H9 (cell line): Measurements from ENCODE around the gene SSTR3. TPM values are rescaled to one million over a fixed set of nuclear protein-coding genes. Genes with fewer than 3 reads are reported as not detected.

Experiments
- DNase-seq: peaks from one replicate; pipeline ENCODE4 v3.0.0-alpha.2; 2017
- H2AFZ ChIP-seq: one replicate; pipeline ENCODE4 v1.6.1; 2013; ENCODE audit warnings: mild to moderate bottlenecking, low read length, control low read depth, moderate library complexity
- H2AK5ac ChIP-seq: 2 replicates; pipeline ENCODE4 v1.6.1; 2013; ENCODE audit warnings: low read length, control low read depth, mixed read lengths; ENCODE audit not compliant: insufficient read length
- H2BK120ac ChIP-seq: one replicate; pipeline ENCODE4 v1.6.1; 2013; ENCODE audit warnings: low read depth, mild to moderate bottlenecking, low read length, control low read depth, inconsistent platforms; ENCODE audit not compliant: poor library complexity, severe bottlenecking
- H2BK12ac ChIP-seq: 2 replicates; pipeline ENCODE4 v1.6.1; 2013; ENCODE audit warnings: low read length, control low read depth, mixed read lengths, low read depth; ENCODE audit not compliant: insufficient read length
- H2BK15ac ChIP-seq: 2 replicates; pipeline ENCODE4 v1.6.1; 2013; ENCODE audit warnings: low read depth, low read length, control low read depth
- H2BK20ac ChIP-seq: one replicate; pipeline ENCODE4 v1.6.1; 2013; ENCODE audit warnings: low read depth, mild to moderate bottlenecking, low read length, control low read depth, inconsistent platforms; ENCODE audit not compliant: poor library complexity, severe bottlenecking
- H2BK5ac ChIP-seq: 2 replicates; pipeline ENCODE4 v1.6.1; 2013; ENCODE audit warnings: low read length, control low read depth, mixed read lengths; ENCODE audit not compliant: insufficient read length
- H3K14ac ChIP-seq: 2 replicates; pipeline ENCODE4 v1.6.1; 2013; ENCODE audit warnings: low read length, control low read depth; ENCODE audit not compliant: insufficient read depth
- H3K18ac ChIP-seq: 2 replicates; pipeline ENCODE4 v1.6.1; 2013; ENCODE audit warnings: low read depth, mild to moderate bottlenecking, mixed read lengths, low read length, control low read depth; ENCODE audit not compliant: insufficient read length
- H3K23ac ChIP-seq: 2 replicates; pipeline ENCODE4 v1.6.1; 2013; ENCODE audit warnings: low read length, control low read depth, mixed read lengths, low read depth; ENCODE audit not compliant: insufficient read length
- H3K23me2 ChIP-seq: 2 replicates; pipeline ENCODE4 v1.6.1; 2013; ENCODE audit warnings: low read depth, mild to moderate bottlenecking, mixed read lengths, low read length, control low read depth; ENCODE audit not compliant: insufficient read length, poor library complexity, severe bottlenecking
- H3K27ac ChIP-seq: 2 replicates; pipeline ENCODE4 v1.5.1; 2013; ENCODE audit warnings: low read length, control low read depth, mixed read lengths, low read depth; ENCODE audit not compliant: insufficient read length
- H3K27me3 ChIP-seq: 2 replicates; pipeline ENCODE4 v1.6.1; 2013; ENCODE audit warnings: low read length, control low read depth, inconsistent platforms; ENCODE audit not compliant: insufficient read depth
- H3K4ac ChIP-seq: 2 replicates; pipeline ENCODE4 v1.6.1; 2013; ENCODE audit warnings: low read depth, mild to moderate bottlenecking, control low read depth, inconsistent platforms, low read length, moderate library complexity
- H3K4me1 ChIP-seq: 2 replicates; pipeline ENCODE4 v1.6.1; 2013; ENCODE audit warnings: low read length, control low read depth, inconsistent platforms; ENCODE audit not compliant: insufficient read depth
- H3K4me2 ChIP-seq: 2 replicates; pipeline ENCODE4 v1.6.1; 2013; ENCODE audit warnings: low read length, control low read depth, mixed read lengths; ENCODE audit not compliant: insufficient read length, insufficient read depth
- H3K56ac ChIP-seq: 2 replicates; pipeline ENCODE4 v1.6.1; 2013; ENCODE audit warnings: low read depth, mild to moderate bottlenecking, mixed read lengths, low read length, control low read depth; ENCODE audit not compliant: insufficient read length
- H3K79me1 ChIP-seq: 2 replicates; pipeline ENCODE4 v1.6.1; 2013; ENCODE audit warnings: low read depth, mild to moderate bottlenecking, moderate library complexity, low read length, control low read depth, inconsistent platforms; ENCODE audit not compliant: insufficient read depth, poor library complexity, severe bottlenecking
- H3K79me2 ChIP-seq: 2 replicates; pipeline ENCODE4 v1.6.1; 2013; ENCODE audit warnings: low read length, control low read depth, inconsistent platforms; ENCODE audit not compliant: insufficient read depth
- H3K9ac ChIP-seq: 2 replicates; pipeline ENCODE4 v1.6.1; 2013; ENCODE audit warnings: low read length, control low read depth, mixed read lengths; ENCODE audit not compliant: insufficient read length; ENCODE audit errors: extremely low read depth
- H3K9me3 ChIP-seq: one replicate; pipeline ENCODE4 v1.6.1; 2013; ENCODE audit warnings: low read depth, low read length, inconsistent platforms; ENCODE audit not compliant: control insufficient read depth
- H3T11ph ChIP-seq: one replicate; pipeline ENCODE4 v1.6.1; 2013; ENCODE audit warnings: mild to moderate bottlenecking, low read length, control low read depth, inconsistent platforms
- H4K20me1 ChIP-seq: one replicate; pipeline ENCODE4 v1.6.1; 2013; ENCODE audit not compliant: control insufficient read depth, insufficient read length, insufficient read depth
- H4K5ac ChIP-seq: 2 replicates; pipeline ENCODE4 v1.6.1; 2013; ENCODE audit warnings: low read depth, mild to moderate bottlenecking, mixed read lengths, low read length, control low read depth; ENCODE audit not compliant: insufficient read length
- H4K8ac ChIP-seq: replicated peaks from 2 replicates; pipeline ENCODE4 v1.6.1; 2013; ENCODE audit warnings: low read length, control low read depth, mixed read lengths, low read depth; ENCODE audit not compliant: insufficient read length
- H4K91ac ChIP-seq: 2 replicates; pipeline ENCODE4 v1.6.1; 2013; ENCODE audit warnings: low read depth, mild to moderate bottlenecking, moderate library complexity, mixed read lengths, low read length, control low read depth; ENCODE audit not compliant: insufficient read length
- H3K27ac Mint-ChIP-seq, 3 experiments: 2 replicates in 2 of 3; 3 replicates in 1 of 3; pipeline ENCODE4 v1.8.0; 2020 to 2021; ENCODE audit warnings: mixed read lengths in 3 of 3, mild to moderate bottlenecking in 1 of 3, moderate library complexity in 1 of 3
- H3K27me3 Mint-ChIP-seq: 2 replicates; pipeline ENCODE4 v1.8.0; 2021; ENCODE audit warnings: low read depth, mild to moderate bottlenecking, moderate library complexity, mixed read lengths
- H3K36me3 Mint-ChIP-seq, 3 experiments: 2 replicates in 2 of 3; 3 replicates in 1 of 3; pipeline ENCODE4 v1.8.0; 2020 to 2021; ENCODE audit warnings: low read depth in 3 of 3, mixed read lengths in 3 of 3; ENCODE audit not compliant: insufficient read depth in 1 of 3
- H3K4me1 Mint-ChIP-seq, 2 experiments: 2 replicates each; pipeline ENCODE4 v1.8.0; 2020; ENCODE audit warnings: mixed read lengths in 2 of 2
- H3K4me3 Mint-ChIP-seq, 2 experiments: 2 replicates in 1 of 2; 3 replicates in 1 of 2; pipeline ENCODE4 v1.8.0; 2020 to 2021; ENCODE audit warnings: mild to moderate bottlenecking in 2 of 2, mixed read lengths in 2 of 2, moderate library complexity in 1 of 2
- H3K9me3 Mint-ChIP-seq, 2 experiments: 2 replicates in 1 of 2; 3 replicates in 1 of 2; pipeline ENCODE4 v1.8.0; 2020; ENCODE audit warnings: mild to moderate bottlenecking in 2 of 2, mixed read lengths in 2 of 2, moderate library complexity in 1 of 2
- WGBS: extraction: QIAGEN DNeasy Blood & Tissue Kit; methylation state at CpG from one replicate; pipeline ENCODE4 v1.1.7; 2013; ENCODE audit warnings: missing lambda C conversion rate, low lambda C conversion rate, mixed read lengths; ENCODE audit not compliant: insufficient read length; ENCODE audit errors: extremely low coverage; 5-methylcytosine and 5-hydroxymethylcytosine counted together
- total RNA-seq: library from RNA; stranded (reverse); gene quantifications from 2 replicates; pipeline ENCODE4 v1.2.1, GENCODE V29; 2021
- TF ChIP-seq, protein P1 (sequence below): fragments of 200-600 bp; sonication (generic); conservative IDR thresholded peaks from 3 replicates; pipeline ENCODE4 v1.8.0; 2021; ENCODE audit warnings: antibody characterized with exemption, mild to moderate bottlenecking

The SSTR3 gene
- total RNA-seq, 1 experiment from 2014 or later: 0.68 TPM

DNA sequence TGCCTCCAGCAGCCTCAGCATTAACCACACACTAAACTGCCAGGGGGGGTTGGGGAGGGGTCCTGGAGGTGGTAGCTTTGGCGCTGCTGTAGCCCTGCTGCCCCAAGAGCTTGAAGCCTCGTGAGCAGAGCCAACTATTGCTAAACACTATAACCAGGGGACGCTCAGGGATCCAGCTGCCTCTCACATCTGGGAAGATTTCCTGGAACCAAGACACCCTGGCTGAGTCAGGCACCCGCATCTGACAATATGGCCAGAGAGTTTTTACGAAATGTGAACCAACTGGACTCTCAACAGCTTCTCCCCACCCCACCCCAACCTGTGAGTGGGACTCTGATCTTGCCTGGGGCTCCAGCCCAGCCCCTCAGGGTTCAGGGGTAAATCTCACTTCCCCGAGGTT lies 38.6 kb downstream of the SSTR3 start:
- Histone ChIP-seq H3K4me1 (no peaks in the 10 kb centered on the region), H3K27ac (no peak overlapping the region), H4K91ac (no peak overlapping the region), H3K18ac (no peak overlapping the region), H2BK15ac (no peak overlapping the region), H4K8ac (no peak overlapping the region), H2BK20ac (no peak overlapping the region), H3K9me3 (no peaks in the 10 kb centered on the region), H3K9ac (no peak overlapping the region), H3K79me2 (no peaks in the 10 kb centered on the region), H2BK12ac (no peak overlapping the region), H4K20me1 (no peaks in the 10 kb centered on the region), H3K56ac (no peak overlapping the region), H2AFZ (no peak overlapping the region), H4K5ac (no peak overlapping the region), H3K4me2 (no peak overlapping the region), H3K23ac (no peak overlapping the region), H3K79me1 (no peaks in the 10 kb centered on the region), H3K23me2 (no peaks in the 10 kb centered on the region), H3K4ac (no peak overlapping the region), H3K27me3 (no peaks in the 10 kb centered on the region), H2AK5ac (no peak overlapping the region), H3T11ph (no peak overlapping the region), H2BK120ac (no peak overlapping the region), H2BK5ac (no peak overlapping the region), H3K14ac (no peak overlapping the region; the same call in 1 of the 2 replicates)
- Mint-ChIP-seq H3K9me3 (no peaks in the 10 kb centered on the region; a peak in 2 of 5 replicates), H3K27ac (no peak overlapping the region), H3K4me1 (peaks cover 33 to 49% of the 10 kb centered on the region in 2 experiments), H3K36me3 (no peaks in the 10 kb centered on the region), H3K27me3 (peaks cover 47% of the 10 kb centered on the region), H3K4me3 (no peak overlapping the region)
- WGBS: no CpG with 5 or more reads among the region's 6 CpGs
- no peak for DNase-seq
- TF ChIP-seq, protein P1, sequence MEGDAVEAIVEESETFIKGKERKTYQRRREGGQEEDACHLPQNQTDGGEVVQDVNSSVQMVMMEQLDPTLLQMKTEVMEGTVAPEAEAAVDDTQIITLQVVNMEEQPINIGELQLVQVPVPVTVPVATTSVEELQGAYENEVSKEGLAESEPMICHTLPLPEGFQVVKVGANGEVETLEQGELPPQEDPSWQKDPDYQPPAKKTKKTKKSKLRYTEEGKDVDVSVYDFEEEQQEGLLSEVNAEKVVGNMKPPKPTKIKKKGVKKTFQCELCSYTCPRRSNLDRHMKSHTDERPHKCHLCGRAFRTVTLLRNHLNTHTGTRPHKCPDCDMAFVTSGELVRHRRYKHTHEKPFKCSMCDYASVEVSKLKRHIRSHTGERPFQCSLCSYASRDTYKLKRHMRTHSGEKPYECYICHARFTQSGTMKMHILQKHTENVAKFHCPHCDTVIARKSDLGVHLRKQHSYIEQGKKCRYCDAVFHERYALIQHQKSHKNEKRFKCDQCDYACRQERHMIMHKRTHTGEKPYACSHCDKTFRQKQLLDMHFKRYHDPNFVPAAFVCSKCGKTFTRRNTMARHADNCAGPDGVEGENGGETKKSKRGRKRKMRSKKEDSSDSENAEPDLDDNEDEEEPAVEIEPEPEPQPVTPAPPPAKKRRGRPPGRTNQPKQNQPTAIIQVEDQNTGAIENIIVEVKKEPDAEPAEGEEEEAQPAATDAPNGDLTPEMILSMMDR: no peak
